GM10847 (cell line): ENCODE measurements around the gene WDR88.
A peak's percentile ranks its signal among the peaks of the same experiment; 100 is the strongest.

Experiments used
- POLR2A ChIP-seq: IDR thresholded peaks from 2 replicates; pipeline ENCODE4 v1.6.1; 2011; ENCODE audit not compliant: insufficient read length; ENCODE audit errors: extremely low read depth

WDR88 gene

DNA sequence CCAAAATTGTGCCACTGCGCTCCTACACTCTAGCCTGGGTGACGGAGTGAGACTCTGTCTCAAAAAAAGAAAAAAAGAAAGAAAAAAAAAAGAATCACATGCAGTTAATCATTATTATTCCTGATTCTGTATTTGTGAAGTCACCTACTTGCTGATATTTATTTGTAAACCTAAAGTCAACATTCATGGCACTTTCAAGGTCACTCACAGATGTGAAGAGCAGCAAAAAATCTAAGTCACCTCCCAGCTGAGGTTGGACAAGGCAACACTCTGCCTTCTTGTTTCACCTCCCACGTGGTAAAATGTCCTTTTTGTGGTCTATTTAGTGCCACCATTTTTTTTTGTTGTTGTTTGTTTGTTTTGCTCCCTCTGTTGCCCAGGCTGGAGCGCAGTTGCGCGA, 26.5 kb downstream of the WDR88 start:
- TF ChIP-seq POLR2A: no peak

DNA sequence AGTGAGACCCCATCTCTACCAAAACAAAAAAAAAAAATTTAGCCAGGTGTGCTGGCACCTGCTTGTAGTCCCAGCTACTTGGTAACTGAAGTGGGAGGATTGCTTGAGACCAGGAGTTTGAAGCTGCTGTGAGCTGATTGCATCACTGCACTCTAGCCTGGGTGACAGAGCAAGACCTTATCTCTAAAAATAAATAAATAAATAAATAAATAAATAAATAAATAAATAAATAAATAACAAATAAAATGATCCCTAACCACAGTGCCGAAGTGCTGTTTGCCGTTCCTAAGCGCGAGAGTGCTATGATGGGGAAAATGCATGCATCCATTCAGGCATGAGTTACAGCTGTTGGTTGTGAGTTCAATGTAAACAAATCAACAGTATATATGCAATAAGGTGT, 27.2 kb downstream of the WDR88 start:
- TF ChIP-seq POLR2A: no peak

DNA sequence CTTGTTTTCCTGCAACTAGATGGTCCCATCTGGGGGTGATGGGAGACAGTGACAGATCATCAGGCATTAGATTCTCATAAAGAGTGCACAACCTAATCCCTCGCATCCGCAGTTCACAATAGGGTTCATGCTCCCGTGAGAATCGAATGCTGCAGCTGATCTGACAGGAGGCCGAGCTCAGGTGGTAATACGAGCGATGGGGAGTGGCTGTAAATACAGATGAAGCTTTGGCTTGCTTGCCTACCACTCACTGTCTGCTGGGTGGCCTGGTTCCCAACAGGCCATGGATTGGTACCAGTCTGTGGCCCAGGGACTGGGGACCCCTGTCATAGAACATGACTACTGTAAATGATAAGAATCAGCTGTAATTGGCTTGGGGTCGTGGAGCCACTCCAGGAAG, 28.0 kb downstream of the WDR88 start:
- TF ChIP-seq POLR2A: no peak

DNA sequence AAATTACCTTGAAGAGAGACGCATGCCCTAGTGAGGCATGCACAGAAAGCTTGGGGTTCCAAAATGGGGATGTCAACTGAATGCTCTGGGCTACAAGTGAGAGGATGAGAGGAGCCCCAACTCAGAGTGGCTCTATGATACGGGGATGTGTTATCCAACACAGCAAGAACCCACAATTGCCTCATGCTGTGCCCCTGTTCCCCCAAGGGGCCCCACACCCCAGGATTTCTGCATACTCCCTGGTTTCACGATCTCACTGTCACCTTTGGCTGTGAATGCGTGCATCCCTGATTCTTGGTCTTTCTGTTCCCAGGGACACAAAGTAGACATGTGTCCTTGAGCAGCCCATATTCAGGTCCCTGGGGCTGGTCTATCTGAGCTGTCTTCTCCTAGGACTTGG, 29.3 kb downstream of the WDR88 start:
- no peak for TF ChIP-seq POLR2A

DNA sequence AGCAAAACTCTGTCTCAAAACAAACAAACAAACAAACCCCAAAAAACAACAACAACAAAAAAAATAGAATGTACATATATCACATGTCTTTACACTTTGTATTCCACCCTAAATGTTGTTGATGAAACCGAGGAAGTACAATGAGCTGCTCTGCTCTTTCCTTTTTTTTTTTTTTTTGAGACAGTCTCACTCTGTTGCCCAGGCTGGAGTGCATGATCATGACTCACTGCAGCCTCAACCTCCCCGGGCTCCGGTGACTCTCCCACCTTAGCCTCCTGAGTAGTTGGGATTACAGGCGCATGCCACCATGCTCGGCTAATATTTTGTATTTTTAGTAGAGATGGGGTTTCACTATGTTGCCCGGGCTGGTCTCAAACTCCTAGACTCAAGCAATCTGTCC, 31.6 kb downstream of the WDR88 start:
- TF ChIP-seq POLR2A: no peak

DNA sequence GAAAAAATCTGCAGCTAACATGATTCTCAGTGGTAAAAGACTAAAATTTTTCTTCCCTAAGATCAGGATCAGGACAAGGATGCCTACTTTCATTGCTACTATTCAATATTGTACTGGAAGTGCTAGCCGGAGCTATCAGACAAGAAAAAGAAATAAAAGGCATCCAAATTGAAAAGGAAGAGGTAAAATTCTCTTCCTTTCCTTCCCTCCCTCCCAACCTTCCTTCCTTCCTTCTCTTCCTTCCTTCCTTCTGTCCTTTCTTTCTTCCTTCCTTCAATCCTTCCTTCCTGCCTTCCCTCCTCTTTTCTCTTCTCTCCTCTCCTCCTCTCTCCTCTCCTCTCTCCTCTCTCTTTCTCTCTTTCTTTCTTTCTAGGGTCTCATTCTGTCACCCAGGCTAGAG, 35.5 kb downstream of the WDR88 start:
- no peak for TF ChIP-seq POLR2A

DNA sequence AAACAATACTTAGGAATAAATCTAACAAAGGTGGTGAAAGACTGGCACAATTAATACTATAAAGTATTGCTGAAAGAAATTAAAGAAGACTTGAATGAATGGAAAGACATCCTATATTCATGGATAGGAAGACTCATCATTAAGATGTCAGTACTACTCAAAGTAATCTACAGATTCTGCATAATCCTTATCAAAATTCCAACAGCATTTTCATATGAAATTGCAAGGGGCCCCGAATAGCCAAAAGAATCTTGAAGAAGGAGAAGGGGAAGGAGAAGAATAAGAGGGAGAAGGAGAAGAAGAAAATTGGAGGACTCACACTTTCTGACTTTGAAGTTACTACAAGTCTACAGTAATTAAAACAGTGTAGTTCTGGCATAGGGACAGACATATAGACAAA, 36.6 kb downstream of the WDR88 start:
- no peak for TF ChIP-seq POLR2A

DNA sequence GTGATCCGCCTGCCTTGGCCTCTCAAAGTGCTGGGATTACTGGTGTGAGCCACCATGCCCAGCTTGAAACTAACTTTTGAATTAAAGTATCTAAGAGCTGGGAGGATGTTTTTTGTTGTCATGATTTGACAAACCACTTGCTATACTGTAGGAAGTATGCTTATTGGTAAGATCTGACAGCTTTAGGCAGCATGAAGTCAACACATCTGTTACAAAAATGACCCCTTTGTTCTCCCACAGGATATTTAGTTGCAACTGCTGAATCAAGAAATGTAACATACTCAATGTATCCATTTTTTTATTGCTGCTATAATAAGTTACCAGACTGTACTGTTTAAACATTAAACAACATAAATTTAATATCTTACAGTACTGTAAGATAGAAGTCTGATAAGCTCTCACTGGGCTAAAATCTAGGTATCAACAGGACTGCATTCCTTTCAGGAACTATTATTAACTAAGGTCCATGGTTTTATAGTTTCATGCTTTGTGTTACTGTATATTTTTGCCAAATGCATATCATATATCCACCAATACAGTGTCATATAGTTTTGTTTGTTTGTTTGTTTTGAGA, 39.4 kb downstream of the WDR88 start:
- no peak for TF ChIP-seq POLR2A

DNA sequence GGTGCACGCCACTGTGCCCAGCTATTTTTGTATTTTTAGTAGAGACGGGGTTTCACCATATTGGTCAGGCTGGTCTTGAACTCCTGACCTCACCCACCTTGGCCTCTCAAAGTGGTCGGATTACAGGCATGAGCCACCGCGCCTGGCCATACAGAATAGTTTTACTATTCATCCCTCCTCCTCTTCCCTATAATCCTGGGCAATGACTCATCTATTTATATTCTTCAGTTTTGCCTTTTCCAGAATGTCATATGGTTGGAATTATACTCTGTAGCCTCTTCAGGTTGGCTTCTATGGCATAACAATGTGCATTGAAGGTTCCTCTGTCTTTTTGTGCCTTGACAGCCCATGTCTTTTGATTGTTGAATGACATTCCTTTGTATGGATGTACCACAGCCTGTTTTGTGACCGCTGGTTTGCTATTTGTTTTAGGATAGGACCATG, 40.0 kb downstream of the WDR88 start:
- no peak for TF ChIP-seq POLR2A

DNA sequence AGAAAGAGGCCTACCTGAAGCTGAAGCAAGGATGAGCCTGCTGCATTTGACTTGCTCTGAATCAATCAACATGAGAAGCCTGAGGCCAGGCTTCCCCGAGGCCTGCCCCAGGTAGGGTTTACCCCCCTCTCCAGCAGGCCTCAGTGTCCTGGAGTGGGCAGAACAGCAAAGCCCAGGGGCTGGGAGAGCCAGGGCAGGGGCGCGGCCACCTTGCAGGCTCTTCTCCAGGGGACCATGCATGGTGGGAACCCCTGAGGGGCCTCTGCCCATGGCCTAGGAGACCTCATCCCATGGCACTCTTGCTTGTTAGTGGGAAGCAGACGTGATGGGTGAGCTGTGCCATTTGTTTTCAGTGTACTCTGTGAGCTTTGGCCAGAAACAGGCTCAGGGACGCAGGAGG, 42.3 kb downstream of the WDR88 start:
- TF ChIP-seq POLR2A: no peak

DNA sequence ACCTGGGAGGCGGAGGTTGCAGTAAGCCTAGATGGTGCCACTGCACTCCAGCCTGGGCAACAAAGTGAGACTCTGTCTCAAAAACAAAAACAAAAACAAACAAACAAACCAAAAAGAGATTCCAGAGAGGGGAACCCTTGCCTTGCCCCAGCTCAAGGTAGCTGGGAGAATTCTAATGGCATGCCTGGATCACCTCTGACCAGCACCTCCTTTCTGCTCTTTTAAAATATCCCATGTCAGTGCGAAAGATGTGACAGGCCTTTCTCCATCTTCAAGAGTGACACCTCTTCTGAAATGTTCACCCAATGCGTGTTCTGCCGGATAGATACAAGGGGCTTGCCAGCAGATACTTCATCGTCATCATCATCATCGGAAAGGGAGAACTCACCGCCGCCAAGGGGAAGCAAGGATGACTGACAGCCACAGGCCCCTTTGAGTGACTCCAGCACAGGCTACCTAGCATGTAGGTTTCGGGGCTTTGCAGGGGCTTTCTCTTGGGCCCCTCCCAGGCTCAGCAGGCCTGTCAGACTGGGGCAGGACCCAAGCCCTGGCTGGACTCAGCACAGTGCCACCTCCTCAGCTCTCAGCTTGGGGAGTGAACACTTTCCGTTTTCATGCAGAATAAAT, 43.4 kb downstream of the WDR88 start:
- TF ChIP-seq POLR2A: no peak

DNA sequence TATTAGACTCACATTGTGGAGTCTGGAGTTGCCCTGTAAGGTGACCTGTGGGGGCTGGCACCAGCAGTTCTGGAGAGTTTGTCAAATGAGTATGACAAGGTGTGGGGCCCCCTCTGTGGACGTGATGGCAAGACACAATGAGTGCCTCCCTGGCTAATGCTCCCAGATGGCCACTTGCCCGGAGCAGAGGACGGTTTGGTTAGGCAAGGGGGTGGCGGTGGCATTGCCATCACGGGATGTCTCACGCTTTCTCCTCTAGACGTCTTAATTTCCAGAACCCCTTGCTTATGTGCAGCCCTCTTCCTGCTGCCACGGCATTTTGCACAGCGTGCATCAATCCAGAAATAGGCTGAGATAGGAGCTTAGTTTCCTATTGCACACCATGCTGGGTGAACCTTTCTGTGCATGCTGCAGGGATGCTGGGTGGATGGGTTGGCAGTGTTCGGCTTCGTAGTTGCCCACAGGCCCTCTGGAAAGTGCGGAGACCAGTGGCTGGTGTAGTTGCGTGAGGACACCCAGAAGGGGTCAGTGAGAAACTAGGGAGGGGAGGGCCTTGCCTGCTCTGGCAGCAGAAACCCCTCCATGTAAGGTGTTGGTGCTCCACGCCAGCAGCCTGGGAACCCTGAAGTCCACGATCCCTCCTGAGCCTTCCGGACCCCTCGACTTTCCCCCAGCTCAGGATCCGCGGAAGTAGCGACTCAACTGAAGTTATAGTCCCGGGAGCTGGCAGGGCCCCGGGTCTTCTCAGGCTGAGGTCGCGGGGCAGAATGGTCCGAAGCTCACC, 44.2 kb downstream of the WDR88 start:
- TF ChIP-seq POLR2A: no peak

DNA sequence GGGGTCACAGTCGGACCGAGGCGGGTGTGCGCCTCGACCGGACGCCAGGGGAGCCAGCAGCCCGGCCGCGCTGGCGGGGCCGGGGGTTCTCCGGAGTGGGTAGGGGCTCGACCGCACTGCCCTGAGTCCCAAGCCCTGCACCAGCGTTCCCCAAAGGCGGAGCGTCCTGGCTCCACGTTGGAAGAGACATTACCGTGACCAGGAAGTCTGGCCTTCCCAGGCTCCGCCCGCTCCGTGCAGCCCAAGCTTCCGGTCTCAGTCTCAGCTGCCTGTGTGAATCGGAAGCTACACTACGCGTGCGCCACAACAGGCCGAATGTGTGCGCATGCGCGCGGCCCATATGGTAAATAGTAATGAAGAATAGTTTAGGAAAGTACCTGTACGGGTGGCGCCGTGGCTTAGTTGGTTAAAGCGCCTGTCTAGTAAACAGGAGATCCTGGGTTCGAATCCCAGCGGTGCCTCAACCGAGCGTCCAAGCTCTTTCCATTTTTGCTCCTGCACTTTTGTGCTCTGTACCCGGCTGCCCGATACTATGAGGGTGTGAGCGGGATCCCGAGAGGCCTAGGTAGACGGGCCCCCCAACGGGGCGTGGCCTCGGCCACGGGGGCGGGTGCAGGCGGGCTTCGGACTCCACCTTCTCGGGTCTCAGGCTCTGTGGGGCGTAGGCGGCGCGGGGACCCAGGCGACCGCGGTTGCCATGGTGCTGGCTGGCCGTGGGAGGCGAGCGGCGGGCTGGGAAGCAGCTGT, 44.9 kb downstream of the WDR88 start:
- TF ChIP-seq POLR2A: peak; percentile 96

DNA sequence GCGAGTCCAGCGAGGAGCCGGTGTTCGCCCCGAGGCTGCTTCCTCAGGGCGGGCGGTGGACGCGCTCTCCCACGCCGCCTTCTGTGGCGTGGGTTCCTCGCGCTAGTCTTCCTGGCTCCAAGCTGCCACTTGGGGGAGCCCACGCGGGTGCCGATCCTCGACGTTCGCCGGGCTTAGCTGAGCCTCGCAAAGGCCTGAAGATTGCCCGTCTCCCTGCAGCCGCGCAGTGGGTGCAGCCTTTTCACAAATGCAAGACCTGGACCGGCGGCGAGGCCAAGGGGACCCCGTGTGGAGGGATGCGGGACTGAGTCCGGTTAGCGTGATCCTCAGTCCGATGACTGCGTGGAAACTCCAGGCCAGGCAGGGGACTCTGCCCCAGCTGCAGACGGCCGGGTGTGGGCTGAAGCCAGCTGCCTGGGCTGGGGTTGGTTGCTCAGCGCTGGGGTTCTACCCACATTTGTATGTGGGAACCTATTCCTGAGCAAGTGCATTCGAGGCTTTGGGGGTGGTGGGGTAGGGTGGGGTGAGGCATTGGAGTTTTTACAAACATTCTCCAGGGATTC, 45.6 kb downstream of the WDR88 start:
- no peak for TF ChIP-seq POLR2A

DNA sequence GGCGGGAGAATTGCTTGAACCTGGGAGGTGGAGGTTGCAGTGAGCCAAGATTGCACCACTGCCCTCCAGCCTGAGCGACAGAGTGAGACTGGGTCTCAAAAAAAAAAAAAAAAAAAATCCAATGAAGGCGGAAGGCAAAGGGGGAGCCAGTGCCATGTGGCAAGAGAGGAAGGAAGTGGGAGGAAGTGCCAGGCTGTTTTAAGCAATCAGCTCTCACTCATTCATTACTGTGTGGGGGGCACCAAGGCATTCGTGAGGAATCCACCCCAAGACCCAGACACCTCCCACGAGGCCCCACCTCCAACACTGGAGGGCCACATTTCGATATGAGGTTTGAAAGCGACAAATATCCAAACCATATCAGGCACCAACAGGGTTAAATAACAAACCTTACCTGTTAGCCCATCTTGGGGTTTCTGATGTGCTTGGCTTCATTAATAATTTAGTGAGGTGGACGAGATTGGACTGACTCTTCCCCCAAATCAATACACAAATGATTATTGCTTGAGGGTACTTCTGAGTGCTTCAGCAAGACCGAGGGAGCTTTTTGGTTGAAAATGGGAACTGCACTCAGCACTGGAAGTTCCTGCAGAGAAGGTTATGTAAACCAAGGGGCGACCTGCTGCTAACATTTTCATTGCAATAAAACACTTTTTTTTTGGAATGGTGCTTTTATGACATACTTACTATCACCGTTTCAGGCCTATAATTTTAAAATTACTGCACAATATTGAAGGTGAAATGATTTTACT, 54.7 kb downstream of the WDR88 start:
- TF ChIP-seq POLR2A: no peak
